ENCODE data around the gene SMYD3. TPM values are rescaled to one million over a fixed set of nuclear protein-coding genes. Genes with fewer than 3 reads are reported as not detected.

SMYD3 gene
- total and polyA plus RNA-seq, 2 of the 4 experiments (the other 2 are of a cell fraction), result 26.5 to 37.6 TPM

DNA sequence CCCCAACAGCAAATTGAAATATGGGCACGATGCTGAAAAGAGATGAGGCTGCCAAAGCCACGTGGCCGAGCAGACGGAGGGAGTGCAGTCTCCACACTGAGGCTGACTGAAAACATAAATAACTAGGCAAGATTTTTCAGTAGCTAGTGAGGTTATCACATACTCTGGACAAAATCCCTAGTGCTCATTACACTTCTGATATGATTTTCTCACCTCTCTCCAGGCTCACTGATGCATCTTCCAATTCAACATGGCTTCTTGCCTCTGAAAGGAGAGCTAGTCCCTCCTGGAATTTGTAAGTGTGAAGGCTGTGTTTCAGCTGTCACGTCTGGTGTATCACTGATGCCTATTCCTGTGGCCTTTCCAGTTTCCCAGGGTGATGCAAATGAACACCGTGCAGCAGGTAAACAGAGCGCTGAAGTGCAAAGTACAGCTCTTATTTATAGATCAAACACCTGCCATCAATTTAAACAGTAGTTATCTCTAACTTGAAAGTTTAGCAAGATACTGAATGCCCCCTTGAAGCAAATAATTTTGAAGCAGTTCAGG is 696.2 kb downstream of the SMYD3 start:
- in situ Hi-C loops (cut with MboI; ENCODE audit: low sequenced_read_pairs), result no loop called here
- Histone ChIP-seq H3K56ac (ENCODE audit: extremely low read depth, insufficient read depth, low read length) (no peak overlapping the region), H4K8ac (ENCODE audit: low read depth in 2 of 2, low read length in 2 of 2) (no peak overlapping the region; a peak in 1 of 4 replicates), H3K27ac (ENCODE audit: insufficient read depth, low read length) (no peak overlapping the region), H4K91ac (ENCODE audit: insufficient read depth, low read depth, low read length) (no peak overlapping the region), H2BK5ac (ENCODE audit: low read depth, low read length, poor library complexity, severe bottlenecking) (no peak overlapping the region), H3K4me3 (ENCODE audit: insufficient read depth, low read depth, low read length) (no peak overlapping the region), H2BK20ac (ENCODE audit: low read depth, low read length) (no peak overlapping the region), H2BK15ac (ENCODE audit: low read depth, low read length) (no peak overlapping the region), H3K4me1 (ENCODE audit: control insufficient read depth, insufficient read depth, low read length) (no peaks in the 10 kb centered on the region), H3K4me2 (ENCODE audit: low read depth, low read length) (no peak overlapping the region), H2AK5ac (ENCODE audit: low read depth, low read length) (no peak overlapping the region), H3K27me3 (ENCODE audit: control insufficient read depth, insufficient read depth, low read length) (no peaks in the 10 kb centered on the region), H3K23ac (ENCODE audit: low read depth, low read length) (no peak overlapping the region), H3K79me1 (ENCODE audit: low read depth in 1 of 2, low read length in 2 of 2) (no peaks in the 10 kb centered on the region), H2AK9ac (replicated peaks; ENCODE audit: low read depth, low read length, poor library complexity) (no peak overlapping the region), H2BK120ac (ENCODE audit: low read depth, low read length) (no peak overlapping the region), H3K14ac (replicated peaks; ENCODE audit: low read depth, low read length) (no peak overlapping the region), H3K18ac (ENCODE audit: low read depth, low read length) (no peak overlapping the region), H3K4ac (ENCODE audit: low read depth, low read length) (no peak overlapping the region), H3K9me3 (ENCODE audit: control insufficient read depth, insufficient read depth, low read length) (no peaks in the 10 kb centered on the region), H3K9ac (ENCODE audit: low read depth, low read length) (no peak overlapping the region), H4K5ac (ENCODE audit: low read depth, low read length) (no peak overlapping the region), H3K9me1 (ENCODE audit: insufficient read depth, low read length) (no peaks in the 10 kb centered on the region), H3K36me3 (ENCODE audit: control insufficient read depth, insufficient read depth, low read length) (no peaks in the 10 kb centered on the region), H2AFZ (replicated peaks; ENCODE audit: low read length, poor library complexity) (no peak overlapping the region), H4K20me1 (ENCODE audit: insufficient read depth, low read length) (no peaks in the 10 kb centered on the region)
- POLR2A ChIA-PET (ENCODE audit: unreplicated experiment), result no interaction called here
- TF ChIP-seq, protein P1, sequence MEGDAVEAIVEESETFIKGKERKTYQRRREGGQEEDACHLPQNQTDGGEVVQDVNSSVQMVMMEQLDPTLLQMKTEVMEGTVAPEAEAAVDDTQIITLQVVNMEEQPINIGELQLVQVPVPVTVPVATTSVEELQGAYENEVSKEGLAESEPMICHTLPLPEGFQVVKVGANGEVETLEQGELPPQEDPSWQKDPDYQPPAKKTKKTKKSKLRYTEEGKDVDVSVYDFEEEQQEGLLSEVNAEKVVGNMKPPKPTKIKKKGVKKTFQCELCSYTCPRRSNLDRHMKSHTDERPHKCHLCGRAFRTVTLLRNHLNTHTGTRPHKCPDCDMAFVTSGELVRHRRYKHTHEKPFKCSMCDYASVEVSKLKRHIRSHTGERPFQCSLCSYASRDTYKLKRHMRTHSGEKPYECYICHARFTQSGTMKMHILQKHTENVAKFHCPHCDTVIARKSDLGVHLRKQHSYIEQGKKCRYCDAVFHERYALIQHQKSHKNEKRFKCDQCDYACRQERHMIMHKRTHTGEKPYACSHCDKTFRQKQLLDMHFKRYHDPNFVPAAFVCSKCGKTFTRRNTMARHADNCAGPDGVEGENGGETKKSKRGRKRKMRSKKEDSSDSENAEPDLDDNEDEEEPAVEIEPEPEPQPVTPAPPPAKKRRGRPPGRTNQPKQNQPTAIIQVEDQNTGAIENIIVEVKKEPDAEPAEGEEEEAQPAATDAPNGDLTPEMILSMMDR (conservative IDR thresholded peaks at IDR 0.05; ENCODE audit: low read depth, low read length), result no peak
- TF ChIP-seq MAFK (IDR thresholded peaks at IDR 0.05; ENCODE audit: low read depth, low read length), result no peak
- ATAC-seq (ENCODE audit: low read depth), result no peak
- WGBS, 2 experiments (ENCODE audit: extremely low coverage in 2 of 2, insufficient read length in 1 of 2), result no CpG with 5 or more reads among the region's 7 CpGs
- intact Hi-C loops (cut with micrococcal nuclease), result no loop called here
- DNase-seq, result no peak
- CTCF ChIA-PET, result no interaction called here
- dilution Hi-C loops (cut with HindIII; ENCODE audit: low sequenced_read_pairs, unreplicated experiment), result no loop called here
- BruUV-seq (replicated peaks), result no TSS peak
